Memory B cell (primary cell): Measurements from ENCODE around the gene EED.
A peak's percentile ranks its signal among the peaks of the same experiment; 100 is the strongest.
"Not testable (repeated sequence)": the region's sequence is repeated elsewhere in the genome, so short reads cannot be mapped to it uniquely, and the experiment has no call there.

Experiments
- ATAC-seq: fragments of 150-1000 bp; cut with Tn5 transposase; 2 replicates; pipeline ENCODE4 v1.10.0; 2021; ENCODE audit warnings: low read depth, mild to moderate bottlenecking, moderate library complexity
- DNase-seq, 2 donors: peaks; one replicate each; pipeline ENCODE4 v3.0.0; 2022; ENCODE audit warnings: low spot score in 2 of 2
- H3K27ac Mint-ChIP-seq: one replicate; pipeline ENCODE4 v1.8.0; 2022; ENCODE audit warnings: mild to moderate bottlenecking, moderate library complexity, mixed read lengths
- H3K27me3 Mint-ChIP-seq: one replicate; pipeline ENCODE4 v1.8.0; 2022; ENCODE audit warnings: mixed read lengths
- H3K36me3 Mint-ChIP-seq: one replicate; pipeline ENCODE4 v1.8.0; 2022; ENCODE audit warnings: mild to moderate bottlenecking, mixed read lengths
- H3K4me1 Mint-ChIP-seq: one replicate; pipeline ENCODE4 v1.8.0; 2022; ENCODE audit warnings: mixed read lengths
- H3K4me3 Mint-ChIP-seq: one replicate; pipeline ENCODE4 v1.8.0; 2022; ENCODE audit warnings: mild to moderate bottlenecking, moderate library complexity, mixed read lengths
- H3K9me3 Mint-ChIP-seq: one replicate; pipeline ENCODE4 v1.8.0; 2022; ENCODE audit warnings: mixed read lengths

The EED gene

GRCh38 chr11:86209806-86210657, 34.5 kb upstream of the EED start:
- H3K4me3 Mint-ChIP-seq: no peak overlapping the region
- H3K27ac Mint-ChIP-seq: no peak overlapping the region
- no peak for ATAC-seq

GRCh38 chr11:86210898-86211297, 33.7 kb upstream of the EED start:
- ATAC-seq (no peak), DNase-seq (no peak)
- Mint-ChIP-seq H3K27ac (no peak overlapping the region), H3K4me1 (peaks cover 10% of the 10 kb centered on the region), H3K4me3 (no peak overlapping the region), H3K36me3 (no peaks in the 10 kb centered on the region), H3K27me3 (no peaks in the 10 kb centered on the region), H3K9me3 (no peaks in the 10 kb centered on the region)

More at GRCh38 chr11:86209806-86210657, 34.5 kb upstream of the EED start:
- Mint-ChIP-seq H3K36me3 (no peaks in the 10 kb centered on the region), H3K4me1 (peaks cover 9% of the 10 kb centered on the region), H3K9me3 (no peaks in the 10 kb centered on the region), H3K27me3 (no peaks in the 10 kb centered on the region)
- no peak for DNase-seq

- ATAC-seq (no peak), DNase-seq (no peak)
- Mint-ChIP-seq H3K36me3 (no peaks in the 10 kb centered on the region), H3K27ac (no peak overlapping the region), H3K4me3 (no peak overlapping the region), H3K4me1 (peaks cover 10% of the 10 kb centered on the region), H3K9me3 (no peaks in the 10 kb centered on the region), H3K27me3 (no peaks in the 10 kb centered on the region)
Observed at GRCh38 chr11:86211619-86212018, 32.9 kb upstream of the EED start.

- Mint-ChIP-seq H3K4me1 (peaks cover 10% of the 10 kb centered on the region), H3K4me3 (no peak overlapping the region), H3K36me3 (no peaks in the 10 kb centered on the region), H3K27me3 (no peaks in the 10 kb centered on the region), H3K27ac (no peak overlapping the region), H3K9me3 (no peaks in the 10 kb centered on the region)
- no peak for DNase-seq
- no peak for ATAC-seq
Observed at GRCh38 chr11:86212019-86212611, 32.4 kb upstream of the EED start.

GRCh38 chr11:86214710-86215109, 29.8 kb upstream of the EED start:
- DNase-seq: no peak
- no peak for ATAC-seq
- Mint-ChIP-seq H3K36me3 (no peaks in the 10 kb centered on the region), H3K9me3 (no peaks in the 10 kb centered on the region), H3K4me3 (no peak overlapping the region), H3K27me3 (no peaks in the 10 kb centered on the region), H3K4me1 (peaks cover 20% of the 10 kb centered on the region), H3K27ac (no peak overlapping the region)

GRCh38 chr11:86218125-86219084, 26.1 kb upstream of the EED start:
- Mint-ChIP-seq H3K9me3 (no peaks in the 10 kb centered on the region), H3K4me1 (peaks cover 26% of the 10 kb centered on the region), H3K27ac (peak overlapping the region; percentile 90), H3K36me3 (no peaks in the 10 kb centered on the region), H3K27me3 (no peaks in the 10 kb centered on the region), H3K4me3 (peak overlapping the region; percentile 85)
- DNase-seq: peak; percentile 26 to 29
- peak; percentile 24 for ATAC-seq

GRCh38 chr11:86219311-86220193, 25.0 kb upstream of the EED start:
- Mint-ChIP-seq H3K4me1 (peaks cover 24% of the 10 kb centered on the region), H3K36me3 (peaks cover 2% of the 10 kb centered on the region), H3K27me3 (no peaks in the 10 kb centered on the region), H3K27ac (peak overlapping the region; percentile 90), H3K4me3 (peak overlapping the region; percentile 79), H3K9me3 (no peaks in the 10 kb centered on the region)
- ATAC-seq (peak; percentile 93), DNase-seq (peak in 1 of 2 donors; percentile 46)

- ATAC-seq (no peak), DNase-seq (no peak)
- Mint-ChIP-seq H3K4me1 (peaks cover 22% of the 10 kb centered on the region), H3K4me3 (peak overlapping the region; percentile 63), H3K9me3 (no peaks in the 10 kb centered on the region), H3K27ac (no peak overlapping the region), H3K27me3 (no peaks in the 10 kb centered on the region), H3K36me3 (peaks cover 2% of the 10 kb centered on the region)
Observed at GRCh38 chr11:86220653-86221052, 23.9 kb upstream of the EED start.

GRCh38 chr11:86222081-86222480, 22.5 kb upstream of the EED start:
- Mint-ChIP-seq H3K4me1 (peaks cover 28% of the 10 kb centered on the region), H3K9me3 (no peaks in the 10 kb centered on the region), H3K27ac (no peak overlapping the region), H3K4me3 (no peak overlapping the region), H3K36me3 (peaks cover 2% of the 10 kb centered on the region), H3K27me3 (no peaks in the 10 kb centered on the region)
- DNase-seq (no peak), ATAC-seq (no peak)

GRCh38 chr11:86224575-86224974, 20.0 kb upstream of the EED start:
- peaks cover 15% of the 10 kb centered on the region for H3K4me1 Mint-ChIP-seq
- H3K9me3 Mint-ChIP-seq, H3K27me3 Mint-ChIP-seq, H3K4me3 Mint-ChIP-seq, DNase-seq, H3K27ac Mint-ChIP-seq, H3K36me3 Mint-ChIP-seq: not testable (repeated sequence)
- peak; percentile 28 for ATAC-seq

- DNase-seq, H3K36me3 Mint-ChIP-seq, H3K4me3 Mint-ChIP-seq, H3K27ac Mint-ChIP-seq, ATAC-seq, H3K27me3 Mint-ChIP-seq, H3K9me3 Mint-ChIP-seq: not testable (repeated sequence)
- peaks cover 12% of the 10 kb centered on the region for H3K4me1 Mint-ChIP-seq
Observed at GRCh38 chr11:86225344-86225743, 19.2 kb upstream of the EED start.

- no peak for DNase-seq
- H3K27me3 Mint-ChIP-seq: no peaks in the 10 kb centered on the region
Observed at GRCh38 chr11:86228269-86229038, 16.1 kb upstream of the EED start.

GRCh38 chr11:86229039-86229330, 15.6 kb upstream of the EED start:
- H3K36me3 Mint-ChIP-seq, H3K27ac Mint-ChIP-seq, H3K27me3 Mint-ChIP-seq, DNase-seq, H3K9me3 Mint-ChIP-seq, H3K4me1 Mint-ChIP-seq, ATAC-seq, H3K4me3 Mint-ChIP-seq: not testable (repeated sequence)

More at GRCh38 chr11:86228269-86229038, 16.1 kb upstream of the EED start:
- no peak overlapping the region for H3K27ac Mint-ChIP-seq
- H3K4me1 Mint-ChIP-seq: peaks cover 9% of the 10 kb centered on the region
- H3K4me3 Mint-ChIP-seq: no peak overlapping the region
- peaks cover 2% of the 10 kb centered on the region for H3K36me3 Mint-ChIP-seq
- H3K9me3 Mint-ChIP-seq: no peaks in the 10 kb centered on the region
- no peak for ATAC-seq
